Measurements from ENCODE around the gene TRUB1.

TRUB1 gene

GRCh38 chr10:114956466-114956865, 18.5 kb downstream of the TRUB1 start:
- peak; percentile 46 for DNase-seq
- Histone ChIP-seq H3K4me3 (ENCODE audit: low read length) (no peak overlapping the region), H3K4me2 (ENCODE audit: low read depth, low read length) (peak overlapping the region; percentile 5; the same call in 1 of the 2 replicates), H3K79me2 (ENCODE audit: low read length) (peaks cover 18% of the 10 kb centered on the region), H3K27ac (ENCODE audit: low read length) (no peak overlapping the region), H3K27me3 (replicated peaks; ENCODE audit: insufficient read depth, low read length) (no peaks in the 10 kb centered on the region), H2AFZ (ENCODE audit: low read length) (no peak overlapping the region), H3F3A (ENCODE audit: insufficient read depth, low read length) (no peaks in the 10 kb centered on the region), H3K4me1 (ENCODE audit: low read length) (peaks cover 12% of the 10 kb centered on the region), H4K20me1 (ENCODE audit: insufficient read depth, low read length) (no peaks in the 10 kb centered on the region), H3K9me3 (replicated peaks; ENCODE audit: insufficient read depth, low read length) (no peaks in the 10 kb centered on the region), H3K9ac (ENCODE audit: low read length) (no peak overlapping the region), H3K36me3 (replicated peaks; ENCODE audit: insufficient read depth, low read length) (no peaks in the 10 kb centered on the region), H3K9me2 (replicated peaks; ENCODE audit: insufficient read depth, low read length) (no peaks in the 10 kb centered on the region)
- TF ChIP-seq EZH2 (optimal IDR thresholded peaks at IDR 0.05; ENCODE audit: low read depth, low read length) = no peak
- TF ChIP-seq EZH2phosphoT487 (IDR thresholded peaks at IDR 0.05; ENCODE audit: low read length) = no peak
- TF ChIP-seq CTCF (IDR thresholded peaks at IDR 0.05; ENCODE audit: low read length) = no peak

GRCh38 chr10:114957122-114957521, 19.1 kb downstream of the TRUB1 start:
- H4K20me1 ChIP-seq (ENCODE audit: insufficient read depth, low read length) = no peaks in the 10 kb centered on the region
- H2AFZ ChIP-seq (ENCODE audit: low read length) = no peak overlapping the region
- no peaks in the 10 kb centered on the region for H3K9me3 ChIP-seq (replicated peaks; ENCODE audit: insufficient read depth, low read length)
- peaks cover 12% of the 10 kb centered on the region for H3K4me1 ChIP-seq (ENCODE audit: low read length)
- no peak overlapping the region for H3K4me2 ChIP-seq (ENCODE audit: low read depth, low read length)
- no peaks in the 10 kb centered on the region for H3K27me3 ChIP-seq (replicated peaks; ENCODE audit: insufficient read depth, low read length)
- peaks cover 18% of the 10 kb centered on the region for H3K79me2 ChIP-seq (ENCODE audit: low read length)
- no peak overlapping the region for H3K9ac ChIP-seq (ENCODE audit: low read length)
- no peak overlapping the region for H3K4me3 ChIP-seq (ENCODE audit: low read length)
- DNase-seq = no peak
- no peaks in the 10 kb centered on the region for H3F3A ChIP-seq (ENCODE audit: insufficient read depth, low read length)
- no peaks in the 10 kb centered on the region for H3K36me3 ChIP-seq (replicated peaks; ENCODE audit: insufficient read depth, low read length)
- TF ChIP-seq CTCF (IDR thresholded peaks at IDR 0.05; ENCODE audit: low read length) (no peak), EZH2 (optimal IDR thresholded peaks at IDR 0.05; ENCODE audit: low read depth, low read length) (no peak), EZH2phosphoT487 (IDR thresholded peaks at IDR 0.05; ENCODE audit: low read length) (no peak)
- H3K9me2 ChIP-seq (replicated peaks; ENCODE audit: insufficient read depth, low read length) = no peaks in the 10 kb centered on the region
- no peak overlapping the region for H3K27ac ChIP-seq (ENCODE audit: low read length)

- Histone ChIP-seq H3K9me3 (replicated peaks; ENCODE audit: insufficient read depth, low read length) (no peaks in the 10 kb centered on the region), H3K79me2 (ENCODE audit: low read length) (peaks cover 18% of the 10 kb centered on the region), H3K4me1 (ENCODE audit: low read length) (peaks cover 12% of the 10 kb centered on the region), H3K9ac (ENCODE audit: low read length) (no peak overlapping the region), H3K4me3 (ENCODE audit: low read length) (no peak overlapping the region), H3K4me2 (ENCODE audit: low read depth, low read length) (no peak overlapping the region), H3K9me2 (replicated peaks; ENCODE audit: insufficient read depth, low read length) (no peaks in the 10 kb centered on the region), H3F3A (ENCODE audit: insufficient read depth, low read length) (no peaks in the 10 kb centered on the region), H3K27ac (ENCODE audit: low read length) (no peak overlapping the region), H4K20me1 (ENCODE audit: insufficient read depth, low read length) (no peaks in the 10 kb centered on the region), H3K27me3 (replicated peaks; ENCODE audit: insufficient read depth, low read length) (no peaks in the 10 kb centered on the region), H3K36me3 (replicated peaks; ENCODE audit: insufficient read depth, low read length) (no peaks in the 10 kb centered on the region), H2AFZ (ENCODE audit: low read length) (no peak overlapping the region)
- TF ChIP-seq EZH2 (optimal IDR thresholded peaks at IDR 0.05; ENCODE audit: low read depth, low read length) = no peak
- TF ChIP-seq EZH2phosphoT487 (IDR thresholded peaks at IDR 0.05; ENCODE audit: low read length) = no peak
- TF ChIP-seq CTCF (IDR thresholded peaks at IDR 0.05; ENCODE audit: low read length) = no peak
- DNase-seq = no peak
Measured at GRCh38 chr10:114957673-114958072, 19.7 kb downstream of the TRUB1 start.
